A673 (cell line): Measurements from ENCODE around the gene GMDS.

ENCODE experiments used
- EZH2 ChIP-seq: fragments of 200-600 bp; sonication (generic); IDR thresholded peaks from 2 replicates; pipeline ENCODE4 v1.6.1; 2017; ENCODE audit warnings: borderline replicate concordance, low read depth, mild to moderate bottlenecking, mixed read lengths, antibody characterized with exemption, low read length; ENCODE audit not compliant: poor library complexity, severe bottlenecking
- TF ChIP-seq, protein P1 (sequence below): fragments of 300-800, 200-600 bp; sonication (generic); conservative IDR thresholded peaks from 2 replicates; pipeline ENCODE4 v1.5.1; 2017; ENCODE audit warnings: low read depth, mild to moderate bottlenecking, antibody characterized with exemption, low read length, moderate library complexity, mixed read lengths

DNA sequence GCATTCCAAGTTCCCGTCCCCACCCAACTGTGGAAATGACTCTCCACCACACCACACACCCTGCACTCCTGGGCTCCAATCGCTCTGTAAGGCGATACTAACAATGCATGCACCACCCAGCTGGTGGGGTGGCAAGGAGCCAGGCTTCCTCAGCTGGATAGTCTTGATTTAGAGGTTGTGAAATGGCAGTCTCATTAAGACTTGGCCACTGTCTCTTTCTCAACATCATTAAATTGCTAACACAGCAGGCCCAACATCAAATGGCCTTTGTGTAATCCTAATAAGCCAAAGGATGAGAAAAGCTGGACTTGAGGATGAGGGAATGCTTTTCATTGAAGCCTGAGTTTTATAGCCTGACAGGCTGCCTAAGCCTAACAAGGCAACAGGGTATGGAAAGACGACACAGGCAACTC lies 223.7 kb downstream of the GMDS start:
- TF ChIP-seq, protein P1, sequence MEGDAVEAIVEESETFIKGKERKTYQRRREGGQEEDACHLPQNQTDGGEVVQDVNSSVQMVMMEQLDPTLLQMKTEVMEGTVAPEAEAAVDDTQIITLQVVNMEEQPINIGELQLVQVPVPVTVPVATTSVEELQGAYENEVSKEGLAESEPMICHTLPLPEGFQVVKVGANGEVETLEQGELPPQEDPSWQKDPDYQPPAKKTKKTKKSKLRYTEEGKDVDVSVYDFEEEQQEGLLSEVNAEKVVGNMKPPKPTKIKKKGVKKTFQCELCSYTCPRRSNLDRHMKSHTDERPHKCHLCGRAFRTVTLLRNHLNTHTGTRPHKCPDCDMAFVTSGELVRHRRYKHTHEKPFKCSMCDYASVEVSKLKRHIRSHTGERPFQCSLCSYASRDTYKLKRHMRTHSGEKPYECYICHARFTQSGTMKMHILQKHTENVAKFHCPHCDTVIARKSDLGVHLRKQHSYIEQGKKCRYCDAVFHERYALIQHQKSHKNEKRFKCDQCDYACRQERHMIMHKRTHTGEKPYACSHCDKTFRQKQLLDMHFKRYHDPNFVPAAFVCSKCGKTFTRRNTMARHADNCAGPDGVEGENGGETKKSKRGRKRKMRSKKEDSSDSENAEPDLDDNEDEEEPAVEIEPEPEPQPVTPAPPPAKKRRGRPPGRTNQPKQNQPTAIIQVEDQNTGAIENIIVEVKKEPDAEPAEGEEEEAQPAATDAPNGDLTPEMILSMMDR, result no peak
- TF ChIP-seq EZH2, result no peak
